GM18498 (cell line): ENCODE measurements around the gene COL16A1.

Experiments used
- ATAC-seq: cut with Tn5 transposase; IDR thresholded peaks from one replicate; pipeline ENCODE4 v1.9.1; 2021; ENCODE audit warnings: mild to moderate bottlenecking, moderate library complexity; ENCODE audit not compliant: unreplicated experiment

Gene COL16A1

GRCh38 chr1:31733389-31734219 is 29.8 kb upstream of the COL16A1 start:
- ATAC-seq, result no peak

DNA sequence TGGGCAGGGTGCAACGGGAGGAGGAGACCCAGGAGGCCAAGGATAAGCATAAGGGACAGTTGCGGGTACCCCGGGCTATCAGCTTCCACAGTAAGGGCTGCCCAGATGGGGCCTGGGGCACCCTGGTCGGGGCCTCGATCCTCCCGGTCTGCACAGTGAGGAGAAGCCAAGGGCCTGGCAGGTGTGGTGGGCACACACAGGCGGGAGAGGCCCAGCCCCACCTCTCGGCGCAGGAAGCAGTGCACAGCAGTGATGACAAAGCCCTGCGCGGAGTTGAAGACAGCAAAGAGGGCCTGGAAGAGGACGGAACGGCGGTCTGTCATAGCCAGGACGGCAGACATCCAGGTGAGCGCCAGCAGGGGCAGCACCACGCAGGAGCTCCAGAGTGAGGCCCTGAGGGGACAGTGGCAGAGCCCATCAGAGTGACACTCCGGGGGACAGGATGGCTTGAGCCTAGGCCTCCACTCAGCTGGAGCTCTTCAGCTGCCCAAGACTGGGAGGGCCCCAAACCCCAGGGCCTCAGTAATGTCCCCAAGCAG is 29.0 kb upstream of the COL16A1 start:
- no peak for ATAC-seq

- ATAC-seq, result no peak
Observed at GRCh38 chr1:31732343-31732742, 28.5 kb upstream of the COL16A1 start.

- no peak for ATAC-seq
Observed at GRCh38 chr1:31731049-31731565, 27.3 kb upstream of the COL16A1 start.

DNA sequence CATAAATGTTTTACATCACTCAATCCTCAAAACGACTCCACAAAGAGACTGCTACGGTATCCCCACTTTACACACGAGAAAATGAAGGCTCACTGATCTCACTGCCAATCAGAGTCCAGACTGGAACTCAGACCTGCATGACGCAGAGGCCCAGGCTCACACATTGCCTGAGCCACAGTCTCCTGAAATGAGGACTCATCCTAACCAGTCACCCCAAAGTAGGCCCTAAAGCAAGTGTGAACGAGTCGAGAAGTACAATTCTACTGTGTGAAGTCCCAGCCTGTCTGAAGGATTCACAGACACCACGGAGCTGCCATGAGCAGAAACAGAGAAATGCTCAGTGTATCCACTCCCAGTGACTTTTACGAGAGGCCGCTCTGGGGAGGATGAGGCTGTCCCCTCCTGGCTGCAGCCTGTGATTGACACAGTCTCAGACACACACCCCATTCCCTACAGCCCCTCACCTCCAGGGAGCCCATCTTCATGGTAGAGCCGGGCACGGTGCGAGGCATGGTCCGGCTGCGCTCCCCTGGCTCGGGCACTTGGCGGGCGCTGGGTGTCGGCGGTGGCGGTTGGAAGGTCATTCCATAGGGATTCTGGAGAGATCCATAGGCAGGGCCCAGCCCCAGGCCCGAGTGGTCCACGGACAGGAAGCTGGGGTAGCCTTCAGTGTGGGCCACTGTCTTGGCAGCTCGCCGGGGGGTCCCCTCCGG is 26.7 kb upstream of the COL16A1 start:
- ATAC-seq, result no peak

GRCh38 chr1:31727849-31728248 is 24.0 kb upstream of the COL16A1 start:
- no peak for ATAC-seq

GRCh38 chr1:31727195-31727594 is 23.4 kb upstream of the COL16A1 start:
- no peak for ATAC-seq

DNA sequence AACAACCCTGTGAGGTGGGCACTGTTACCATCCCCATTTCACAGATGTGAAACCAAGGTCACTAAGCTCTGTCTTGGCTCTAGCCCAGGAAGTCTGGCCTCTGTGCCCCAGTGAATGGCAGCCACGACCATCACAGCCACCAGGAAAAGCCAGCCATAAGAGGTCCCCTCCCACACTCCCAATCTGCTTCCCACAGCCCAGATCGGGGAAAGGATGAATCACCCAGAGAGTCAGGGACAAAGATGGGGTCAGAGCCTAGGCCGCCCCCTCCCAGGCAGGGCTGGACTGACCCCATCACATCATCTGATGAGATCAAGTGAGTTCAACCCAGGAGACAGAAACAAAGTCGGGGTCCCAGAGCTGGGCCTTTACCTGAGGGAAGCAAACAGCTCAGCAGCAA is 22.9 kb upstream of the COL16A1 start:
- no peak for ATAC-seq

GRCh38 chr1:31725777-31726535 is 22.1 kb upstream of the COL16A1 start:
- ATAC-seq, result no peak

DNA sequence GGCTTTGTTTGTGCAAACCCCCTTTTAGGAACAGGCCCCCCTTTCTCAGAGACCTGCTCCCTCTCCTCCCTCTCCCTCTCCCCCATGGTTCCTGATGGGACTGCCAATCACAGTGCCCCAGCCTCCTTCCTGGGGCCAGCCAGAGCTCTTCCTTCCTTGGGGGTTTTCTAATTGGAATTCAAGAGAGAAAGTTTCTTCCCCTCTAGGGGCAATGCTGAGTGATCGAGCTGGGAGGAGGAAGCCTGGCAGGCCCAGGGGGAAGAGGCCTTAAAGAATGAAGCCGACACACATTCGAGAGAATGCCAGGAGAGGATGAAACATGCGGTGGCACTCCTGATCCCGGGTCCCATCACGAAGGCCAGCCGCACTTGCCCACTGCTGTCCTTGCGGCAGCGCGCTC is 21.3 kb upstream of the COL16A1 start:
- ATAC-seq, result no peak

DNA sequence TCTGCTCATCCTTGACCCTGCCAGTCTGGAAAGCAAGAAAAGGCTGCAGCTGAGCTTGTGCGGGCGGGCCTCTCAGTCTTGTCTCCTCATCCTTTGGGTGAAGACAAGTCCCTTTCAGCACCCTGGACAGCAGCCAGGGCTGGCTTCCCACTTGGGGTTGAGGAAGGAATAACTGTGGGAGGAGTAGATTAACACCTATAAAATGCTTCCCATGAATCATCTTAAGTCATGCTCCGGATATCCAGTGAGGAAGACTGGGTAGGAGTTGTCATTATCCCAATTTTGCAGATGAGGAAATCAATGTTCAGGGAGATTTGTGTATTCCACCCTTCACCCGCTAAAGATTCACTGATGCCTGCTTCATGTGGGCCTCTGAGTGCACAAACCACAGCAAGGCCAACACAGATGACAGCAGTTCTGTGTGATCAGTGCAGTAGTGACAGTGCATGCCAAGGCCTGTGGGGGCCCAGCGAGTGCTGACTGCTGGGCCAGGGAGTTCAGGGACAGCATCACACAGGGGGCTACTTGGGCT is 20.1 kb upstream of the COL16A1 start:
- ATAC-seq, result no peak

DNA sequence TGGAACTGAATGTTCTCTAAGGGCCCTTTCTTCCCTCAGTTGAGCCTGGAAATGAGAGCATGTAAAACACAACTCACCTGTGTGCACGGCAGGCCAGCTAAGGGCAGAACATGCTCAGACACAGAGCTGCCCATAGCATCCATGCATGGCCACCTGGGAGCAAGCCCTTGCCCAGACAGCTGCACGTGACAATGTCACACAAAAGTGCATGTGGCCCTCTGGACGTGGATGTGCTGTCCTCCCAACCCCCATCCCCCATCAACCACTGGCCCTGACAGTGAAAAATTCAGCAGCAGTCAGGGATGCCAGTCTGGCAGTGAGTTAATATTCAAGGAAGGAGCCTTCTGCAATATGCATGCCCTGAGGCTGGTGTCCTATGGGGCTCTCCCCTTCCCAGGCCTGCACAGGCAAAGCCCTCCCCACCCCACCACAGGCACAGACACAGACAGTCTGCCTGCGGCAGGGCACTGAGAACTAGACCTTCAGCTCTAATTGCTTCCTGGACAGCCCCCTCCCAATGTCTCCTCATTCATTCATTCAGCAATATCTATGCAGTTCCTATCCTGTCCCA is 14.6 kb upstream of the COL16A1 start:
- ATAC-seq, result no peak

GRCh38 chr1:31717341-31717740 is 13.5 kb upstream of the COL16A1 start:
- ATAC-seq, result no peak

DNA sequence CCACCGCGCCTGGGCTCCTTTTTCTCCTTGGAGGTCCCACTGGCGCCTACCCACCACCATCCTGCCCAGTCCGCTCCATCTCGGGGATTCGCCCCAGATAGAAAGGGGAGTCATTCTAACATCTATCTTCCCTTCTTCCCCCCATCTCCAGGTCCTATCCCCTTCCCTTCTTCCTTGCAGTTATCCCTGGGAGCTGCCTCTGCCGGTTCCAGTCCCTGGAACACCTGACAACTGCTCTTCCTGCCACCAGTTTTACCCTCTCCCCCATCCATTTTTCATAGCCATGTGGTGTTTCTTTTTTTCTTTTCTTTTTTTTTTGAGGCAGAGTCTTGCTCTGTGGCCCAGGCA is 12.0 kb upstream of the COL16A1 start:
- ATAC-seq, result no peak

- peak; percentile 54 for ATAC-seq
Observed at GRCh38 chr1:31715087-31715872, 11.5 kb upstream of the COL16A1 start.

DNA sequence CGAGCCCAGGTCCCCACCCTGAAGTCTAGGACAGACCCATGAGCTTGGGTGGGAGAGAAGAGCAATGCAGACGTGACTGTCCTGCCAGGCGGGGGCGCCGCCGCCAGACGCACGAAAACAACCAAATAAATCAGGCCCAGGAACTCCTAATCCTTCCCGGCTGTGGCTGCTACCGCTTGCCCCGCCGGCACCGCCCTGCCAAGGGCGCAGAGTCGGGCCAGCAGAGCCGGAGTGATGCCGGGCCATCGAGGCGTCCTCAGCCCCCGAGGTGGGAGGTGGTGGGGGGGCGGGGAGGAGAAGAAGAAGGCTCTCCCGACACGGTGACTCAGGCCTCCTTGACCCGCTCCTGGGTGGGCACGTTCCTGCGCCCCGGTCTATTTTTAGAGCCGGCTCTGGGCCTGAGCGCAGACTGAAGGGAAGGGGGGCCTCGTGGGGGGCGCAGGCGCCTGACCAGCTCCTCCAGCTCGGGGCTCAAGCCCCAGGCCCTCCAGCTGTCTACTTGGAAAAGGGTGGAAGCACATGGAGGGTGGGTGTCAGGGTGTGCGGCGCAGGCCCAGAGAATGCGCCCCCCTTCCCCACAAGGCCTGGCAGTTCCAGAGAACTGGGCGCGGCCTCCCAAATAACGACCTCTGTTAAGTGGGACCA is 10.7 kb upstream of the COL16A1 start:
- ATAC-seq, result no peak

DNA sequence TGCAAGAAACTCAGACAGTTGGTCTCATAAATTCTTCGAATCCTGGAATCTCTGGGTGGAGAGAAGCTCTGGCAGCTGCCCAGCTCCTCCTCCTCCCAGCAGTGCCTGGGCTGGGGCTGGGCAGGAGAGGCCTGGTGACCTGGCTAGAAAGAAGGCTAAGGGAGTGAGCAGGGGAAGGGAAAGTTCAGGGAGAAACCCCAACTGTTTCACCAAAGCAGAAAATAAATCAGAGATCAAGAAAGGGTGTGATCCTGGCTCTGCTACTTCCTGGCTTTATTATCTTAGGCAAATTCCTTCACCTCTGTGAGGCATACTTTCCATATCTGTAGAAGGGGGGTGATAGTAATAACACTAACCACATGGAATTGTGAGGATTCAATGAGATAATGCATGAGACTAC is 8.8 kb upstream of the COL16A1 start:
- ATAC-seq, result no peak

DNA sequence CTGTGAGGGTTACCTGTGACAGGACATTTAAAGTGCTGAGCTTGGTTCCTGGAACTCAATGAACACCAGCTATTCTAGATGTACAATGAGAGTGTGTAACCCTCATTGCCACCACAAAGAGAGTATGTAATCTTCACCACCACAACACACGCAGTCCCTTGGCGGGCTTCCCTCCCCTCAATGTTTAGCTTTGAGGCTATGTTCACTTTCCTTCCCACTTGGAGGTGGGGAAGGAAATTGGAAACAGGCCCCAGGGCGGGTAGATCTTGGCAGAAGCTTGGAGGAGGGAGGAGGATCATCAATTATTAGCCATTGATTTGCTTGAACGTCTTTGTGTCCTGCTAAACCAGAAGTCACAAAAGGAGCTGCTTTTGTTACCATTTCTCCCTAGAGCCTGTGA is 8.3 kb upstream of the COL16A1 start:
- ATAC-seq, result no peak

DNA sequence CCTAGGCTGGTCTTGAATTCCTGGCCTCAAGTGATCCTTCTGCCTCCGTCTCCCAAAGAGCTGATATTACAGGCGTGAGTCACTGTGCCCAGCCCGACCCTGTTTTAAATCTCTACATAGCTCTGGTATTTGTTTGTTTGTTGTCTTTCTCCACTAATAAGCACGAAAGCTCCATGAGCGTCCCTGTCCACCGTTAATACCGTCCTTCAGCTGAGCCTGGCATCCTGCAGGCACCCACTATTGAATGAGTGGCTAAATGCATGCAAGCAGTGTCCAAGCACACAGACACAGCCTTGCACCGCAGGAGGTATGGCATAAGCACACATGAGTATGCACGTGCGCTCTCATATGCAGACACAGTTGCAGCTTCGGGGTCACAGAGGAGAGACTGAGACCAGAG is 4.5 kb upstream of the COL16A1 start:
- no peak for ATAC-seq
